ENCODE results near the gene SLC30A3.

Gene SLC30A3

GRCh38 chr2:27236136-27236535 lies 26.7 kb downstream of the SLC30A3 start:
- no peak for DNase-seq

DNA sequence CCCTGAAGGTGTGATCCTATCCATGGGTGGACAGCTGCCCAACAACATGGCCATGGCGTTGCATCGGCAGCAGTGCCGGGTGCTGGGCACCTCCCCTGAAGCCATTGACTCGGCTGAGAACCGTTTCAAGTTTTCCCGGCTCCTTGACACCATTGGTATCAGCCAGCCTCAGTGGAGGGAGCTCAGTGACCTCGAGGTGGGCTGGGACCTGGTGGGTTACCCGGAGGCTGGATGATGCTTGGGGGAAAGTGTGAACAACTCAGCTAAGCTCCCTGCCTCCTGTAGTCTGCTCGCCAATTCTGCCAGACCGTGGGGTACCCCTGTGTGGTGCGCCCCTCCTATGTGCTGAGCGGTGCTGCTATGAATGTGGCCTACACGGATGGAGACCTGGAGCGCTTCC lies 29.5 kb downstream of the SLC30A3 start:
- DNase-seq: no peak

- no peak for DNase-seq
Observed at GRCh38 chr2:27231921-27232320, 30.9 kb downstream of the SLC30A3 start.

DNA sequence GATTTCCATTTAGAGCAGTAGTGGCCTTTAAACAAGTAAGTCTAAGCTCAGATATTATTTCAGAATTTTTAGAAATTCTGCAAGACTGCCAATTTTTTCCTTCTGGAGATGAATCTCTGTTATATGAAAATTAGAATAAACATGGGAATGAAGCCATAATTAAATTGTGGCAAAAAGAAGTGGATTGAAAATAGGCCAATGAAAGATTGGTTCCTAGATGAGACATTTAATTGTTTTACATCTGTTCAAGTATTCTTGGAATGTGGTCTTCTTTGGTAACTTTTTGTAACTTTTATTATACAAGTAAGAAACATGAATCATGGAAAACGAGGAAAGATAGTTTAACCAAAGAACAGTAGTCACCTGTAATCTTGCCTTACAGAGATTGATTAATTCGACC lies 35.3 kb downstream of the SLC30A3 start:
- DNase-seq: no peak

DNA sequence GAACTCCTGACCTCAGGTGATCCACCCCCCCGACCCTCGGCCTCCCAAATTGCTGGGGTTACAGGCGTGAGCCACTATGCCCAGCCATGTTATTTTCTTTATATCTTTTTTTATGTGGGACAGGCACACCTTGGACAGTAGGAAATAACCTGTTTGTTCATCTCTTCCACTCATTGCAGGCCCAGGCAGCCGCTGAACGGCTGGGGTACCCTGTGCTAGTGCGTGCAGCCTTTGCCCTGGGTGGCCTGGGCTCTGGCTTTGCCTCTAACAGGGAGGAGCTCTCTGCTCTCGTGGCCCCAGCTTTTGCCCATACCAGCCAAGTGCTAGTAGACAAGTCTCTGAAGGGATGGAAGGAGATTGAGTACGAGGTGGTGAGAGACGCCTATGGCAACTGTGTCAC lies 37.3 kb downstream of the SLC30A3 start:
- DNase-seq: no peak

- DNase-seq: no peak
Observed at GRCh38 chr2:27223416-27223815, 39.4 kb downstream of the SLC30A3 start.

GRCh38 chr2:27222407-27222806 lies 40.4 kb downstream of the SLC30A3 start:
- DNase-seq: no peak

DNA sequence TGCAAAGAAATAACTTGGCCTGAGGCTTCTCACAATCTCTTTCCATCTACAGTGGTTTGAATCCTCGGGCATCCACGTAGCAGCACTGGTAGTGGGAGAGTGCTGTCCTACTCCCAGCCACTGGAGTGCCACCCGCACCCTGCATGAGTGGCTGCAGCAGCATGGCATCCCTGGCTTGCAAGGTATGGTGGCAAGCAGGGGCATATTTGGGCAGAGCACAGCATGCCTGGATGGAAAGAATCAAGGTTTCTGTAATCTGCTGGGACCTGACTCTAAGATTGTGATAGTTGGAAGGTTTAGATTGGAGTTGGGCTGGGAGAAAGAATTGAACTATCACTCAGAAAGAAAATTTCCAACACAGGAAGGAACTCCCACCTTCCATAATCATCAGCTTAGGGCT lies 41.7 kb downstream of the SLC30A3 start:
- no peak for DNase-seq

- DNase-seq: no peak
Observed at GRCh38 chr2:27220091-27220490, 42.8 kb downstream of the SLC30A3 start.

- DNase-seq: no peak
Observed at GRCh38 chr2:27219091-27219490, 43.8 kb downstream of the SLC30A3 start.

GRCh38 chr2:27218614-27219013 lies 44.2 kb downstream of the SLC30A3 start:
- DNase-seq: no peak

GRCh38 chr2:27217173-27218121 lies 45.4 kb downstream of the SLC30A3 start, which contains the start of gene CAD:
CAD (plus strand) TSS chr2:27217369; CDS start chr2:27217552, 183 bp downstream.
- peak; percentile 18 to 89 (median 69) for DNase-seq

- no peak for DNase-seq
Observed at GRCh38 chr2:27216416-27217137, 46.3 kb downstream of the SLC30A3 start.

DNA sequence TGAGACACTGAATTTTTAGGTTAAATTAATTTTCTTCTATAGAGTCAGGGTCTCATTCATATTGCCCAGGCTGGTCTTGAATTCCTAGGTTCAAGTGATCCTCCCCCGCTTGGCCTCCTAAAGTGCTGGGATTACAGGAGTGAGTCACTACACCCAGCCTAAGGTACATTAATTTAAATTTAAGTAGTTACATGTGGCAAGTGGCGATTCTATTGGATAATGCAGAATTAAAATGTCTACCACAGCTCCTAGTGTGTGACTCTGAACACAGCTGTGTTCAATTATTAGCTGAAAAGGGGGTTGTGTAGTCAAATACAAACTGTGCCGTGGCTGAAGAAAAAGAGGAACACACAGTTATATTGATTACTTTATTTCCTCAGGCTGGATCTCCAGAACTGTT lies 47.9 kb downstream of the SLC30A3 start:
- DNase-seq: no peak

GRCh38 chr2:27212626-27213471 lies 50.0 kb downstream of the SLC30A3 start:
- DNase-seq: peak in 5 of 56 donors; percentile 27 to 56 (median 46)

GRCh38 chr2:27211943-27212625 lies 50.8 kb downstream of the SLC30A3 start, which contains the start of the genes ATRAID and SLC5A6:
ATRAID (plus strand) TSS chr2:27212041; CDS start chr2:27212369, 328 bp downstream.
SLC5A6 (minus strand) TSS chr2:27212268; CDS start chr2:27207650, 4,618 bp downstream.
- DNase-seq: peak; percentile 19 to 98 (median 86)

GRCh38 chr2:27211241-27211942 lies 51.5 kb downstream of the SLC30A3 start:
- peak in 1 of 56 donors; percentile 73 for DNase-seq

GRCh38 chr2:27209621-27210401 lies 53.0 kb downstream of the SLC30A3 start:
- DNase-seq: no peak

- no peak for DNase-seq
Observed at GRCh38 chr2:27208486-27209050, 54.3 kb downstream of the SLC30A3 start.
